Stimulated activated CD8-positive, alpha-beta memory T cell treated with anti-CD3 and anti-CD28 coated beads, Interleukin-15, amount 100 ng/mL, for 24 hours (primary cell): Measurements from ENCODE around the gene ASIC5.
"Not testable (repeated sequence)": the region's sequence is repeated elsewhere in the genome, so short reads cannot be mapped to it uniquely, and the experiment has no call there.

ENCODE experiments used
- DNase-seq: peaks from one replicate; pipeline ENCODE4 v3.0.0-alpha.2; 2020; ENCODE audit warnings: low read depth

The ASIC5 gene

GRCh38 chr4:155800685-155801343 lies 65.3 kb downstream of the ASIC5 start:
- DNase-seq = no peak

GRCh38 chr4:155799794-155800123 lies 66.3 kb downstream of the ASIC5 start:
- DNase-seq = no peak

DNA sequence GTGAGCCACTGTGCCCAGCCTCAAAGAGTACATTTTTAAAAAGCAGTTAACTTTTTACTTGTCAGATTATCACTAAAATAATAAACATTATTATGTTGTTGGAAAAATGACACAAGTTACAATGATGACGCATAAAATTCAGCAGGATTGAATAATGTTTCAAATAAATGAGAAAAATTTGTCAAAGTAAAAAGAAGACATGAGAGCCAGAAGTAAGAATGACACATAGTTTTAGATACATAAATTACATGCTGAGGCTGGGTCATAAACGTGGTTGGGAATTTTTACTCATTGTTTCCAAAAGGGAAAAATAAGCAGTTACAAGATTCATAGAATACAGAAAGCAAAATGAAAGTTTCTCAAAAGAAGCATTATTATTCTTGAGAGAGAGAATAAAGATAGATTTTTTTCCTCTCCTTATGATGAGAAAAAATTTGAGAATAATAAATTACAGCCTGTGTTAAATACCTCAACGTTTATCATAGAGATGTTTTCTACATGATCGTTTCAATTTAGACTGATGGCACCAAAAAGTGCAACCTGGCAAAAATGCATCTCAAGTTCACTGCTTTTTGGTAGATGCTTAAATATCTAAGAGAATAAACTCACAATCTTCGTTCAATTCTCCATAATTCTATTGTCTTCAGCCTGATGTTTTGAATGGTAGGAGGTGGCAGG lies 66.8 kb downstream of the ASIC5 start:
- DNase-seq = no peak

- DNase-seq = not testable (repeated sequence)
Measured at GRCh38 chr4:155797581-155797980, 68.5 kb downstream of the ASIC5 start.

DNA sequence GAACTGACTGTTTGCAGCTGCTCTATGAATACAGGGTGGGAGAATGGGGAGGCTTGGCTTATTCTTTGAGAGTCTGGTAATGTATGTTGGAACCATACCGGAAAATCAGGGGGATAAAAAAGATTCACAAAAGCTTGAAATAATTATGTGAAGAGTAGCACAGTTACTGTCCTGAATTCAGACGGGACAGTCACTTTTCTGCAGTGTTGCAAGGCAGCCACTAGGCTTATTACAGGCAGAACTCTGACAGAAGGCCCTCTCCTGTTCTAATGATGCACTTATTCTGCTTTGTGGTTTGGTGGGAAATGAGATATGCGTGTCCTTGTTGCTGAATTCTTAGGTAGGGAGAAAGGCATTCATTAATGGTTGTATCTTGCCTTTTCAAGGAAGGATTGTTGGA lies 70.1 kb downstream of the ASIC5 start:
- DNase-seq = no peak

- no peak for DNase-seq
Measured at GRCh38 chr4:155794589-155795236, 71.4 kb downstream of the ASIC5 start.

GRCh38 chr4:155789982-155790381 lies 76.1 kb downstream of the ASIC5 start:
- DNase-seq = no peak

DNA sequence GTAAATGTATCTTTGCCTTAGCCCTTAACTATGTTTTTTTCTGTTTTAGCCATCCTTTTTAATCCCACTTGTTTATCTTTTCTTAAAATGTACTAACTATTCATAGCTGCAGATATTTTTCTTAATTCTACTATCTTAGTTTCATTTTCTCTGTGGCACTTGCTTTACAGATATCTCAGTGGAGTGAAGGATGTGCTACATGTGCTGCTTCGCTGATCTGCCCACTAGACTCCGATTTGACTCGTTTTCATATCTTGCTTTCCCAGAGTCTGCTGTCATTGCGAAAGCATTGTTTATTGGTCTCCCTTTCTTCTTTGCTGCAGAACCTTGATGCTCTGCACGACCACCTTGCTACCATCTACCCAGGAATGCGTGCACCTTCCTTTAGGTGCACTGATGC lies 76.7 kb downstream of the ASIC5 start:
- DNase-seq = no peak

- no peak for DNase-seq
Measured at GRCh38 chr4:155787113-155787710, 78.9 kb downstream of the ASIC5 start.

GRCh38 chr4:155785828-155786227 lies 80.2 kb downstream of the ASIC5 start:
- no peak for DNase-seq

DNA sequence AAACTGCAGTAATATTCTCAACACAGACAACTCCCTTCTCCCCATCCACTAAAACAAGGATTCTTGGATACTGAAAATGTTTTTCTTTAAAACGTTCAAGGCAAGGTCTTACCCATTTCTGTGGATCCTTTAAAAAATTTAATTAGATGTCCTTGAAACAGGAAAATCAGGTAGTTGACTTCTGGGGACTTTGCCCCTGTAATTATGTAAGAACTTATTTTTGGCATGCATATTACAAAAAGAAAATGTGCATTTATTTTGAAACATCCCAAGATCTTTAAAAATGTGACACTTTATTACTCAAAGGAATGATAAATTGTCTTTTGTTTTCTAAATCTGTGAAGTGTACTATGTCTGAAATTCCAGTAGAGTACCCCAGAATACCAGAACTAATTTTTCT lies 81.4 kb downstream of the ASIC5 start:
- DNase-seq = no peak

DNA sequence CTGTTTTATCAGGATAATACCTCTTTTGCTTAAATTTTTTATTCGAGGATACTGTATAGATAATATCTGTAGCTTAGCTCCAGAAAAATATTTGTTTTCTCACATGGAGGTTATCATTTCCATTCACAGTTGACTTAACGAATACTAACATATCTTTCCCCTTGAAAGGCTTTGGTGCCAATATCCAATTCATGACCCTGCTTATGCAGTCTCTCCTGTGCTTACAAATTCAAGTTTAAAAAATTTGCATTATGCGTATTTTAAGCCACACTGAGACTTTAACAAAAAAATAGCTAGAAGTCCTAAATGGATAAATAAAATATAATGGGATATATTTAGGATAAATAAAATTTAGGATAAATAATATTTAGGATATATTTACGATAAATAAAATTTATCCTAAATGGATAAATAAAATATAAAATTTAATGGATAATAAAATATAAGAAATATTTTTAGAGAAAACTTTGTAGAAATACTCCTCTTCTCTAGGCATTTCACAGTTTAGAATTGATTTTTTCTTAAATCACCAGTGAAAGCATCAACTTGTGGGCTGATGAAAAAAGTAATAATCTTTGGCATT lies 84.7 kb downstream of the ASIC5 start:
- no peak for DNase-seq

GRCh38 chr4:155780775-155781174 lies 85.3 kb downstream of the ASIC5 start:
- no peak for DNase-seq
